Endothelial cell of umbilical vein (primary cell): ENCODE results near the gene MRPL16. TPM values are rescaled to one million over a fixed set of nuclear protein-coding genes. Genes with fewer than 3 reads are reported as not detected.

Source experiments
- BruUV-seq: library from RNA; stranded (reverse); fragments of 400-500 nt; replicated peaks from 2 replicates; lab custom pipeline; 2021; lab: Mats Ljungman, UMichigan
- CTCF ChIA-PET: fragments of 300-600, 350-600 bp; sonication (Branson Sonifier 250); formaldehyde crosslinking; loops from one replicate; lab custom pipeline; 2021; ENCODE audit warnings: antibody characterized with exemption, inconsistent platforms; lab: Charles Lee
- POLR2A ChIA-PET: fragments of 300-600, 350-600 bp; sonication (Branson Sonifier 250); formaldehyde crosslinking; loops from one replicate; lab custom pipeline; 2021; ENCODE audit warnings: antibody characterized with exemption, inconsistent platforms; lab: Charles Lee
- DNase-seq: peaks from one replicate; pipeline ENCODE4 v3.0.0-alpha.2; 2011; ENCODE audit warnings: low read depth, low spot score
- FAIRE-seq: peaks from 2 replicates; lab custom pipeline; 2011; peaks lifted over from hg19 to GRCh38; lab: Jason Lieb, UNC
- H2AFZ ChIP-seq: 2 replicates; pipeline ENCODE4 v1.6.0; 2012; ENCODE audit warnings: low read depth, low read length, control low read depth, inconsistent platforms
- H3K27ac ChIP-seq: 2 replicates; pipeline ENCODE4 v1.5.1; 2011; ENCODE audit warnings: low read depth, mild to moderate bottlenecking, control low read depth, low read length, moderate library complexity; ENCODE audit not compliant: insufficient read depth
- H3K27me3 ChIP-seq, 2 experiments: 2 replicates each; pipeline versions ENCODE4 v1.6.0 to v1.6.1; 2011; ENCODE audit warnings: low read length in 2 of 2, mixed read lengths in 1 of 2; ENCODE audit not compliant: control insufficient read depth in 2 of 2, insufficient read depth in 2 of 2
- H3K36me3 ChIP-seq, 2 experiments: 2 replicates in 1 of 2; 3 replicates in 1 of 2; pipeline ENCODE4 v1.5.1; 2011; ENCODE audit warnings: low read length in 2 of 2, mild to moderate bottlenecking in 1 of 2, moderate library complexity in 1 of 2; ENCODE audit not compliant: control insufficient read depth in 2 of 2, insufficient read depth in 2 of 2; ENCODE audit errors: extremely low read depth in 1 of 2
- H3K4me1 ChIP-seq: 3 replicates; pipeline ENCODE4 v1.5.1; 2011; ENCODE audit warnings: mild to moderate bottlenecking, low read length; ENCODE audit not compliant: control insufficient read depth, insufficient read depth; ENCODE audit errors: extremely low read depth
- H3K4me2 ChIP-seq: 2 replicates; pipeline ENCODE4 v1.6.1; 2011; ENCODE audit warnings: low read length, control low read depth, mixed read lengths; ENCODE audit not compliant: insufficient read depth
- H3K4me3 ChIP-seq, 3 experiments: fragments of 200-600 bp in 1 of 3; sonication (generic), shearing (Covaris generic) in 1 of 3; replicated peaks in 1 of 3; 2 replicates each; pipeline ENCODE4 v1.5.1; 2011 to 2016; ENCODE audit warnings: control low read depth in 3 of 3, low read length in 3 of 3, mild to moderate bottlenecking in 2 of 3, inconsistent platforms in 1 of 3, low read depth in 1 of 3, moderate library complexity in 1 of 3; ENCODE audit not compliant: insufficient read depth in 1 of 3
- H3K79me2 ChIP-seq: 2 replicates; pipeline ENCODE4 v1.6.0; 2012; ENCODE audit warnings: low read length, inconsistent platforms; ENCODE audit not compliant: control insufficient read depth, insufficient read depth
- H3K9ac ChIP-seq: replicated peaks from 2 replicates; pipeline ENCODE3; 2011; ENCODE audit warnings: low read length, control low read depth; ENCODE audit not compliant: insufficient read depth; ENCODE audit errors: extremely low read depth
- H3K9me1 ChIP-seq: replicated peaks from 3 replicates; pipeline ENCODE4 v1.6.0; 2011; ENCODE audit warnings: mild to moderate bottlenecking, low read length; ENCODE audit not compliant: control insufficient read depth, insufficient read depth; ENCODE audit errors: extremely low read depth
- H3K9me3 ChIP-seq: replicated peaks from 2 replicates; pipeline ENCODE4 v1.5.1; 2012; ENCODE audit warnings: low read length, inconsistent platforms; ENCODE audit not compliant: control insufficient read depth, insufficient read depth
- H4K20me1 ChIP-seq: replicated peaks from 2 replicates; pipeline ENCODE3; 2011; ENCODE audit warnings: mild to moderate bottlenecking, low read length; ENCODE audit not compliant: control insufficient read depth, insufficient read depth; ENCODE audit errors: extremely low read depth
- EZH2 ChIP-seq: IDR thresholded peaks from 2 replicates; pipeline ENCODE4 v1.6.1; 2012; ENCODE audit warnings: borderline replicate concordance, low read depth, mild to moderate bottlenecking, moderate library complexity, low read length, inconsistent platforms; ENCODE audit not compliant: severe bottlenecking
- FOS ChIP-seq: IDR thresholded peaks from 2 replicates; pipeline ENCODE4 v1.6.1; 2011; ENCODE audit warnings: mild to moderate bottlenecking, low read length, moderate library complexity, borderline replicate concordance; ENCODE audit not compliant: insufficient read depth
- GATA2 ChIP-seq: IDR thresholded peaks from 2 replicates; pipeline ENCODE4 v1.7.0; 2011; ENCODE audit warnings: low read depth, mild to moderate bottlenecking, moderate library complexity, mixed read lengths, low read length; ENCODE audit not compliant: insufficient read length, insufficient read depth
- JUN ChIP-seq: IDR thresholded peaks from 2 replicates; pipeline ENCODE4 v1.6.1; 2011; ENCODE audit warnings: borderline replicate concordance, low read depth; ENCODE audit not compliant: insufficient read length, insufficient read depth
- MYC ChIP-seq: IDR thresholded peaks from one replicate; pipeline ENCODE4 v1.6.1; 2011; ENCODE audit warnings: mild to moderate bottlenecking, low read depth, low read length
- POLR2A ChIP-seq: IDR thresholded peaks from 2 replicates; pipeline ENCODE4 v1.6.1; 2012; ENCODE audit warnings: low read depth, mild to moderate bottlenecking, control low read depth, low read length
- POLR2AphosphoS5 ChIP-seq: IDR thresholded peaks from 2 replicates; pipeline ENCODE4 v1.6.1; 2012; ENCODE audit warnings: low read depth, mild to moderate bottlenecking, control low read depth, low read length, moderate library complexity; ENCODE audit not compliant: insufficient read depth
- dilution Hi-C: fragments of 300-500 bp; cut with MboI; formaldehyde crosslinking; loops from one replicate; pipeline ENCODE4 v1.15.0; 2019; ENCODE audit warnings: low sequenced_read_pairs; ENCODE audit not compliant: extremely low pct_ligation_motif_present
- intact Hi-C: fragments of 100-400 bp; cut with micrococcal nuclease; formaldehyde crosslinking; loops from one replicate; pipeline ENCODE4 v1.10.0; 2022
- polyA plus RNA-seq, 4 experiments: library from polyadenylated mRNA; depleted of rRNA in 3 of 4; stranded (reverse) in 3 of 4; unstranded in 1 of 4; fragments of >200 nt; gene quantifications; 2 replicates each; pipeline versions ENCODE4 v1.2.1 to v1.2.3, GENCODE V29; 2011 to 2012; ENCODE audit warnings: missing spikeins in 1 of 4
- total RNA-seq: library from RNA; stranded (reverse); gene quantifications from 2 replicates; pipeline ENCODE4 v1.2.3, GENCODE V29; 2021
- TF ChIP-seq, protein P1 (sequence below): IDR thresholded peaks from 2 replicates; pipeline ENCODE4 v1.6.1; 2011; ENCODE audit not compliant: insufficient read depth, insufficient read length
- TF ChIP-seq, protein P2 (sequence below), 2 donors: IDR thresholded peaks; 1 replicate in 1 of 2; 2 replicates in 1 of 2; pipeline ENCODE4 v1.5.1; 2011; ENCODE audit warnings: low read length in 2 of 2, mild to moderate bottlenecking in 2 of 2, moderate library complexity in 2 of 2, control low read depth in 1 of 2, inconsistent platforms in 1 of 2, low read depth in 1 of 2; ENCODE audit not compliant: insufficient read depth in 1 of 2; ENCODE audit errors: extremely low read depth in 1 of 2

The MRPL16 gene
- total and polyA plus RNA-seq, 2 donors (not counting 3 experiments of a cell fraction or from before 2014, with no cell fraction given), result 63.9 to 84.0 TPM

DNA sequence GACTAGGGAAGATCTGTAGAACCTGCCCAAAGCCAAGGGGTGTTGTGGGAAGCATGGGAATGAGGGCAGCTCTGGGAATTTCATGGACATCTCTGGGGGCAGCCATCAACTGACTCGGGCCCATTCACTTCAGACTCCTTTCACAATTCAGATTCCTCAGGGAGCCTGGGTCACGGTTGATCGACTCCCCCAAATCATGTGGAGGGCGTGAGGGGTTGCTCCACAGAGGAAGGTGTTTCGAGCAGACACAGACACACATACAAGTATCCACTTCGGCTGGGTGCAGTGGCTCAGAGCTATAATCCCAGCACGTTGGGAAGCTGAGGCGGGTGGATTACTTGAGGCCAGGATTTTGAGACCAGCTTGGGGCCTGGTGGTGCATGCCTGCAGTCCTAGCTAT, 39.7 kb downstream of the MRPL16 start:
- H3K79me2 ChIP-seq, result peaks cover 32% of the 10 kb centered on the region
- no peaks in the 10 kb centered on the region for H3K9me3 ChIP-seq
- CTCF ChIA-PET, result interaction anchor here (1.0 to 3.0 kb wide), 3 partner anchors 15 to 30 kb away, joined by 3 to 19 read pairs (median 13); partner anchors contain the start of gene STX3
- no peak for DNase-seq
- peaks cover 0 to 3% of the 10 kb centered on the region in 2 experiments for H3K36me3 ChIP-seq
- POLR2A ChIA-PET, result no interaction called here
- peaks cover 16% of the 10 kb centered on the region for H3K4me1 ChIP-seq
- no peak for FAIRE-seq
- no peaks in the 10 kb centered on the region for H3K27me3 ChIP-seq
- H4K20me1 ChIP-seq, result no peaks in the 10 kb centered on the region
- no TSS peak for BruUV-seq
- no peak overlapping the region for H2AFZ ChIP-seq
- TF ChIP-seq POLR2AphosphoS5 (no peak), MYC (no peak), POLR2A (no peak), JUN (no peak), FOS (no peak), GATA2 (no peak), EZH2 (no peak)
- TF ChIP-seq, protein P1, sequence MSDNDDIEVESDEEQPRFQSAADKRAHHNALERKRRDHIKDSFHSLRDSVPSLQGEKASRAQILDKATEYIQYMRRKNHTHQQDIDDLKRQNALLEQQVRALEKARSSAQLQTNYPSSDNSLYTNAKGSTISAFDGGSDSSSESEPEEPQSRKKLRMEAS, result no peak
- TF ChIP-seq, protein P2, sequence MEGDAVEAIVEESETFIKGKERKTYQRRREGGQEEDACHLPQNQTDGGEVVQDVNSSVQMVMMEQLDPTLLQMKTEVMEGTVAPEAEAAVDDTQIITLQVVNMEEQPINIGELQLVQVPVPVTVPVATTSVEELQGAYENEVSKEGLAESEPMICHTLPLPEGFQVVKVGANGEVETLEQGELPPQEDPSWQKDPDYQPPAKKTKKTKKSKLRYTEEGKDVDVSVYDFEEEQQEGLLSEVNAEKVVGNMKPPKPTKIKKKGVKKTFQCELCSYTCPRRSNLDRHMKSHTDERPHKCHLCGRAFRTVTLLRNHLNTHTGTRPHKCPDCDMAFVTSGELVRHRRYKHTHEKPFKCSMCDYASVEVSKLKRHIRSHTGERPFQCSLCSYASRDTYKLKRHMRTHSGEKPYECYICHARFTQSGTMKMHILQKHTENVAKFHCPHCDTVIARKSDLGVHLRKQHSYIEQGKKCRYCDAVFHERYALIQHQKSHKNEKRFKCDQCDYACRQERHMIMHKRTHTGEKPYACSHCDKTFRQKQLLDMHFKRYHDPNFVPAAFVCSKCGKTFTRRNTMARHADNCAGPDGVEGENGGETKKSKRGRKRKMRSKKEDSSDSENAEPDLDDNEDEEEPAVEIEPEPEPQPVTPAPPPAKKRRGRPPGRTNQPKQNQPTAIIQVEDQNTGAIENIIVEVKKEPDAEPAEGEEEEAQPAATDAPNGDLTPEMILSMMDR (IDR thresholded peaks at IDR 0.05; ENCODE audit: extremely low read depth in 1 of 2, insufficient read depth in 1 of 2, low read depth in 1 of 2, low read length in 2 of 2), result no peak
- H3K4me2 ChIP-seq, result no peak overlapping the region
- H3K9ac ChIP-seq, result no peak overlapping the region
- no peak overlapping the region for H3K27ac ChIP-seq
- no peak overlapping the region for H3K4me3 ChIP-seq
- no peaks in the 10 kb centered on the region for H3K9me1 ChIP-seq
- dilution Hi-C loops, result no loop called here
- intact Hi-C loops, result no loop called here
